Ovary (tissue), 9 donors: ENCODE results near the gene RAB40C. TPM values are rescaled to one million over a fixed set of nuclear protein-coding genes. Genes with fewer than 3 reads are reported as not detected.

Experiments
- DNase-seq, 5 donors: peaks; one replicate each; pipeline ENCODE4 v3.0.0-alpha.2; 2019 to 2020
- H3K27ac ChIP-seq, 2 donors: fragments of 200-600 bp; one replicate each; pipeline versions ENCODE4 v1.5.1 to v1.8.0; 2019 to 2022
- H3K27me3 ChIP-seq: fragments of 200-600 bp; one replicate; pipeline ENCODE4 v1.8.0; 2022
- H3K36me3 ChIP-seq: fragments of 200-600 bp; sonication (generic); one replicate; pipeline ENCODE4 v1.5.1; 2019
- H3K4me1 ChIP-seq: one replicate; pipeline ENCODE4 v1.8.1; 2013; ENCODE audit warnings: mild to moderate bottlenecking, moderate library complexity; ENCODE audit not compliant: insufficient read depth
- H3K4me3 ChIP-seq: fragments of 200-600 bp; sonication (generic); one replicate; pipeline ENCODE4 v1.5.1; 2017
- H3K9me3 ChIP-seq, 2 donors: fragments of 200-600 bp in 1 of 2; sonication (generic) in 1 of 2; one replicate each; pipeline versions ENCODE4 v1.5.1 to v1.8.1; 2013 to 2019; ENCODE audit warnings: mild to moderate bottlenecking in 1 of 2, moderate library complexity in 1 of 2
- CTCF ChIP-seq, 3 donors: fragments of 450-650 bp in 2 of 3; fragments of 200-600 bp in 1 of 3; IDR thresholded peaks; one replicate each; pipeline versions ENCODE4 v1.5.1 to v1.8.0; 2016 to 2022; ENCODE audit warnings: antibody characterized with exemption in 3 of 3, mild to moderate bottlenecking in 1 of 3
- EP300 ChIP-seq: sonication (generic); formaldehyde crosslinking; IDR thresholded peaks from one replicate; pipeline ENCODE4 v1.6.1; 2017; ENCODE audit warnings: antibody characterized with exemption
- POLR2A ChIP-seq: fragments of 450-650 bp; IDR thresholded peaks from one replicate; pipeline ENCODE4 v1.6.1; 2017; ENCODE audit warnings: antibody characterized with exemption, mild to moderate bottlenecking, moderate library complexity
- WGBS, 3 donors: extraction: QIAGEN DNeasy Blood & Tissue Kit in 1 of 3; methylation state at CpG; one replicate each; pipeline versions ENCODE4 v1.1.5 to v1.1.7; 2013 to 2017; 5-methylcytosine and 5-hydroxymethylcytosine counted together
- intact Hi-C, 4 donors: fragments of 100-400 bp; cut with DNase I; formaldehyde crosslinking; loops; one replicate each; pipeline versions ENCODE4 v1.11.0 to v1.15.1; 2022 to 2023
- polyA plus RNA-seq, 2 donors: library from polyadenylated mRNA; stranded (reverse); fragments of 200-250 nt in 1 of 2; fragments of 350-450 nt in 1 of 2; fragmentation: Illumina TruSeq in 1 of 2; extraction: RNeasy Lipid Tissue Mini Kit (QIAGEN cat#74804) in 1 of 2; gene quantifications; one replicate each; pipeline ENCODE4 v1.2.3, GENCODE V29; 2013 to 2014
- total RNA-seq, 7 donors: library from RNA; depleted of rRNA in 2 of 7; stranded (reverse); fragments of >200 nt in 2 of 7; fragmentation: NEBNext Ultra II Directional in 3 of 7; extraction: Animal tissue kit (Norgen Biotek cat#: 25700) in 3 of 7; gene quantifications; one replicate each; pipeline versions ENCODE4 v1.1.0 to v1.2.4, GENCODE V29; 2016 to 2023
- donor health status: DM: no; HTN: no; CAD: no; lungs with moderate emphysema.
- donor health status: DM: no; HTN: no; CAD: no.
- donor health status: Bipolar disorder and iron deficiency.
- donor health status: DM: yes; HTN: yes; CAD: no.
- donor health status: DM: no; HTN: no; CAD: no.
- donor health status: DM: yes; HTN: yes; CAD: no.

The RAB40C gene
- total and polyA plus RNA-seq, 9 donors = 1.9 to 24.1 (median 21.0) TPM

GRCh38 chr16:675884-676564 is 86.2 kb downstream of the RAB40C start:
- H3K27me3 ChIP-seq = no peaks in the 10 kb centered on the region
- H3K36me3 ChIP-seq = no peaks in the 10 kb centered on the region
- peaks cover 10% of the 10 kb centered on the region for H3K4me1 ChIP-seq
- WGBS, 3 donors = 32 to 39% (median 38%) methylated on average over 19 to 25 of the region's 25 CpGs
- no peaks in the 10 kb centered on the region for H3K9me3 ChIP-seq
- intact Hi-C loops = no loop called here
- no peak for TF ChIP-seq CTCF (IDR thresholded peaks at IDR 0.05)
- TF ChIP-seq POLR2A = no peak
- no peak for TF ChIP-seq EP300
- DNase-seq = no peak
- H3K4me3 ChIP-seq = peak overlapping the region; percentile 18
- no peak overlapping the region for H3K27ac ChIP-seq

GRCh38 chr16:676565-676902 is 86.7 kb downstream of the RAB40C start:
- Histone ChIP-seq H3K4me1 (peaks cover 14% of the 10 kb centered on the region), H3K27me3 (no peaks in the 10 kb centered on the region), H3K4me3 (no peak overlapping the region), H3K9me3 (no peaks in the 10 kb centered on the region), H3K27ac (no peak overlapping the region), H3K36me3 (no peaks in the 10 kb centered on the region)
- WGBS, 3 donors = 86 to 92% (median 91%) methylated on average over 21 of the region's 21 CpGs
- no peak for TF ChIP-seq CTCF (IDR thresholded peaks at IDR 0.05)
- TF ChIP-seq POLR2A = no peak
- TF ChIP-seq EP300 = no peak
- intact Hi-C loops = no loop called here
- no peak for DNase-seq

- H3K9me3 ChIP-seq = no peaks in the 10 kb centered on the region
- H3K27ac ChIP-seq = no peak overlapping the region
- DNase-seq = peak in 2 of 5 donors; percentile 36 to 52
- H3K27me3 ChIP-seq = no peaks in the 10 kb centered on the region
- no peak overlapping the region for H3K4me3 ChIP-seq
- peaks cover 16% of the 10 kb centered on the region for H3K4me1 ChIP-seq
- intact Hi-C loops = no loop called here
- H3K36me3 ChIP-seq = no peaks in the 10 kb centered on the region
- 65 to 83% (median 80%) methylated on average over 22 to 23 of the region's 23 CpGs for WGBS, 3 donors
- TF ChIP-seq CTCF (IDR thresholded peaks at IDR 0.05) = no peak
- TF ChIP-seq EP300 = no peak
- TF ChIP-seq POLR2A = no peak
These were observed 87.0 kb downstream of the RAB40C start for GRCh38 chr16:676913-677312.

- peak in 2 of 5 donors; percentile 29 to 50 for DNase-seq
- peaks cover 16% of the 10 kb centered on the region for H3K4me1 ChIP-seq
- TF ChIP-seq EP300 (no peak), CTCF (IDR thresholded peaks at IDR 0.05) (no peak), POLR2A (no peak)
These were observed 87.7 kb downstream of the RAB40C start for GRCh38 chr16:677316-678190.

More at GRCh38 chr16:677316-678190, 87.7 kb downstream of the RAB40C start:
- Histone ChIP-seq H3K27ac (no peak overlapping the region), H3K4me3 (no peak overlapping the region), H3K36me3 (no peaks in the 10 kb centered on the region), H3K27me3 (no peaks in the 10 kb centered on the region), H3K9me3 (no peaks in the 10 kb centered on the region)
- intact Hi-C loops = no loop called here
- WGBS, 3 donors = 50 to 69% (median 63%) methylated on average over 39 to 57 of the region's 57 CpGs
